Ammon's horn (tissue), 1 donor: ENCODE data around the gene TJP1.
"Not testable (repeated sequence)": the region's sequence is repeated elsewhere in the genome, so short reads cannot be mapped to it uniquely, and the experiment has no call there.

Source experiments
- DNase-seq: peaks from one replicate; pipeline ENCODE4 v3.0.0-alpha.2; 2016; ENCODE audit warnings: low spot score

Gene TJP1

GRCh38 chr15:29681166-29681845 is 141.0 kb downstream of the TJP1 start:
- DNase-seq = no peak

GRCh38 chr15:29680465-29681165 is 141.7 kb downstream of the TJP1 start:
- DNase-seq = no peak

- DNase-seq = no peak
Observed at GRCh38 chr15:29678504-29679034, 143.7 kb downstream of the TJP1 start.

- no peak for DNase-seq
Observed at GRCh38 chr15:29677871-29678461, 144.3 kb downstream of the TJP1 start.

DNA sequence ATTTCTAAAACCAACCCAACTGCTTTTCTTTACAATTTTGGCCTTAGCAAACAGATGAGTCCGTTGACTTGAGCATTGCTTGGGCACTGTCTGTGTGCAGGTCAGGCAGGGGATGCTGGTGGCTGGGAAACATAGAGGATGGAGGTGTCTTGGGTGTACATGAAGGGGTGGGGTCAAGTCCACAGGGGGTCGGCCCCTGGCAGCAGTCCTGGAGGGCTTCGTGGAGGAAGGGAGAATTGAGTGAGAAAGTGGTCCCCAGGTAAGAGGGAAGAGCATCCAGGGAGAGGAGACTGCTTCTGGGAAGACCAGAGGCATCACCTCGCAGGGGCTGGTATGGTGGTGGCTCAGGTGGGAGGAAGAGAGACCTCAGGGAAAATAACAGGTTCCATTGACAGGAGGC is 144.8 kb downstream of the TJP1 start:
- no peak for DNase-seq

DNA sequence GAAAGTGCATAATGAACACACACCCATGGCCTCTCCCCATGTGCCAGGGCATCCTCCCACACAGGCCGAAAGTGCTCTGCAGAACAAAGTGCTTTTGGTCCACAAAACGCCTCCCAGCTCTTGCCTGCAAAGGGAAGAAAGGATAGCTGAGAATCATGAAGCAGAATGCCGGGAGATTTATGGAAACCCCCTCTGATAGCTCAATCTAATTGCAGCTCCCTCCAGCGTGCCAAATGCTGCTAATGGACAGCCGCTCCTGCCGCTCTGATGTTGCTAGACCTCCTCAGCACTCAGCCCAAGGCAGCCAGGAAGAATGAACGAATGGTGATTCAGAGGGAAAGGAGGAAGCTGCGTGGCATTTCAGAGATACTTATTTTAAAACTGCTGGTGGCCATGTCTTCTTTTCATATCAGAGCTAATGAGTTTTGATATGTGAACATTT is 145.3 kb downstream of the TJP1 start:
- no peak for DNase-seq

- DNase-seq = not testable (repeated sequence)
Observed at GRCh38 chr15:29676374-29676960, 145.8 kb downstream of the TJP1 start.

- DNase-seq = no peak
Observed at GRCh38 chr15:29675791-29676301, 146.4 kb downstream of the TJP1 start.

GRCh38 chr15:29674661-29675533 is 147.4 kb downstream of the TJP1 start:
- no peak for DNase-seq

GRCh38 chr15:29672923-29673809 is 149.1 kb downstream of the TJP1 start:
- no peak for DNase-seq

GRCh38 chr15:29672446-29672845 is 149.8 kb downstream of the TJP1 start:
- no peak for DNase-seq

GRCh38 chr15:29672046-29672445 is 150.2 kb downstream of the TJP1 start:
- not testable (repeated sequence) for DNase-seq

GRCh38 chr15:29670998-29671981 is 151.0 kb downstream of the TJP1 start:
- no peak for DNase-seq

- no peak for DNase-seq
Observed at GRCh38 chr15:29670266-29670665, 152.0 kb downstream of the TJP1 start.

GRCh38 chr15:29669823-29670222 is 152.4 kb downstream of the TJP1 start:
- DNase-seq = no peak

DNA sequence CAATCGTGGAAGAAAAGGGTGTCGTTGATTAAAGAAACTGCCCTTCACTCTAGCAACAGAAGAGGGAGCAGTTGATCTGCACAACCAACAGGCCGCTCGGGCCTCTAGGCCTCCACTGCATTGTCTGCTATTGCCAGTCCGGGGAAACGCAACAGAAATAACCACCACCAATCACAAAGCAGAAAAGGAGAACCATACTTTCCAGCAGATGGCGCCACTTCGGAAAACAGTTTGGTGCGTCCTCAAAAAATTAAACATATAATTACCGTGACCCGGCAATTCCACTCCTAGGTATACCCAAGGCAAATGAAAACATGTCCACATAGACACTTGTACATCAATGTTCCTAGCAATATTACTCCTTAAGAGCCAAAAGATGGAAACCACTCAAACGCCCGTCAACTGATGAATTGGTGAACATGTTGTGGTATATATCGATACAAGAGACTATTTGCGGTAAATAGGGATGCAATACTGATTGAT is 154.1 kb downstream of the TJP1 start:
- DNase-seq = peak; percentile 86

DNA sequence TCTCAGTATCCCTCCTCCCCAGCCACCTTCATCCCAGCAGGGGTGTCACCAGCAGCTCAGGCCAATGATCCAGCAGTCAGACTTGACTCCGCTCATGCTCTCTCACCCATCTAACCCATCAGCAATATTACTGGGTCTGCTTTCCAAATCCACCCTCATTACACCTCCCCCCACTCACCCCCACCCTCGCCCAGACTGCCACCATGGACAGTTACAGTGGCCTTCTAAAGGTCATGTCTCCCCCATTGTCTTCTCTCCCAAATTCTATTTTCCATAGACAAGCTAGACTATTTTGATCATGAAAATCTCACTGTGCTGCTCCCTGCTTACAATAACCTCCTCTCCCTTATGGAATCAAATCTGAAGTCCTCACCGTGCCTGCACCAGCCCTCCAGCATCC is 156.0 kb downstream of the TJP1 start:
- no peak for DNase-seq

GRCh38 chr15:29665444-29666003 is 156.7 kb downstream of the TJP1 start:
- DNase-seq = no peak

- DNase-seq = no peak
Observed at GRCh38 chr15:29664406-29664805, 157.9 kb downstream of the TJP1 start.
